ENCODE measurements around the gene TRIM45. TPM values are rescaled to one million over a fixed set of nuclear protein-coding genes. Genes with fewer than 3 reads are reported as not detected.

The TRIM45 gene
- total RNA-seq, 1 donor from 2014 or later, result 7.2 TPM

Other genes starting within 250 kb of the TRIM45 start
- gene PTGFRN, start 211.8 kb downstream of the TRIM45 start, total RNA-seq, result 93.6 TPM
- gene CD101, start 120.0 kb downstream of the TRIM45 start, total RNA-seq, result 2.8 TPM
- 16.6 TPM for gene TTF2, start 61.4 kb downstream of the TRIM45 start, total RNA-seq
- gene VTCN1, start 89.2 kb upstream of the TRIM45 start, total RNA-seq, result 2.7 TPM
- 51.3 TPM for gene MAN1A2, start 245.7 kb upstream of the TRIM45 start, total RNA-seq

All from mucosa of gallbladder (tissue), 1 donor.